H9 (cell line): ENCODE results near the gene PDCD7. TPM values are rescaled to one million over a fixed set of nuclear protein-coding genes. Genes with fewer than 3 reads are reported as not detected.

Source experiments
- DNase-seq: peaks from one replicate; pipeline ENCODE4 v3.0.0-alpha.2; 2017
- H2AFZ ChIP-seq: one replicate; pipeline ENCODE4 v1.6.1; 2013; ENCODE audit warnings: mild to moderate bottlenecking, low read length, control low read depth, moderate library complexity
- H2AK5ac ChIP-seq: 2 replicates; pipeline ENCODE4 v1.6.1; 2013; ENCODE audit warnings: low read length, control low read depth, mixed read lengths; ENCODE audit not compliant: insufficient read length
- H2BK120ac ChIP-seq: one replicate; pipeline ENCODE4 v1.6.1; 2013; ENCODE audit warnings: low read depth, mild to moderate bottlenecking, low read length, control low read depth, inconsistent platforms; ENCODE audit not compliant: poor library complexity, severe bottlenecking
- H2BK12ac ChIP-seq: 2 replicates; pipeline ENCODE4 v1.6.1; 2013; ENCODE audit warnings: low read length, control low read depth, mixed read lengths, low read depth; ENCODE audit not compliant: insufficient read length
- H2BK15ac ChIP-seq: 2 replicates; pipeline ENCODE4 v1.6.1; 2013; ENCODE audit warnings: low read depth, low read length, control low read depth
- H2BK20ac ChIP-seq: one replicate; pipeline ENCODE4 v1.6.1; 2013; ENCODE audit warnings: low read depth, mild to moderate bottlenecking, low read length, control low read depth, inconsistent platforms; ENCODE audit not compliant: poor library complexity, severe bottlenecking
- H2BK5ac ChIP-seq: 2 replicates; pipeline ENCODE4 v1.6.1; 2013; ENCODE audit warnings: low read length, control low read depth, mixed read lengths; ENCODE audit not compliant: insufficient read length
- H3K14ac ChIP-seq: 2 replicates; pipeline ENCODE4 v1.6.1; 2013; ENCODE audit warnings: low read length, control low read depth; ENCODE audit not compliant: insufficient read depth
- H3K18ac ChIP-seq: 2 replicates; pipeline ENCODE4 v1.6.1; 2013; ENCODE audit warnings: low read depth, mild to moderate bottlenecking, mixed read lengths, low read length, control low read depth; ENCODE audit not compliant: insufficient read length
- H3K23ac ChIP-seq: 2 replicates; pipeline ENCODE4 v1.6.1; 2013; ENCODE audit warnings: low read length, control low read depth, mixed read lengths, low read depth; ENCODE audit not compliant: insufficient read length
- H3K23me2 ChIP-seq: 2 replicates; pipeline ENCODE4 v1.6.1; 2013; ENCODE audit warnings: low read depth, mild to moderate bottlenecking, mixed read lengths, low read length, control low read depth; ENCODE audit not compliant: insufficient read length, poor library complexity, severe bottlenecking
- H3K27ac ChIP-seq: 2 replicates; pipeline ENCODE4 v1.5.1; 2013; ENCODE audit warnings: low read length, control low read depth, mixed read lengths, low read depth; ENCODE audit not compliant: insufficient read length
- H3K27me3 ChIP-seq: 2 replicates; pipeline ENCODE4 v1.6.1; 2013; ENCODE audit warnings: low read length, control low read depth, inconsistent platforms; ENCODE audit not compliant: insufficient read depth
- H3K4ac ChIP-seq: 2 replicates; pipeline ENCODE4 v1.6.1; 2013; ENCODE audit warnings: low read depth, mild to moderate bottlenecking, control low read depth, inconsistent platforms, low read length, moderate library complexity
- H3K4me1 ChIP-seq: 2 replicates; pipeline ENCODE4 v1.6.1; 2013; ENCODE audit warnings: low read length, control low read depth, inconsistent platforms; ENCODE audit not compliant: insufficient read depth
- H3K4me2 ChIP-seq: 2 replicates; pipeline ENCODE4 v1.6.1; 2013; ENCODE audit warnings: low read length, control low read depth, mixed read lengths; ENCODE audit not compliant: insufficient read length, insufficient read depth
- H3K56ac ChIP-seq: 2 replicates; pipeline ENCODE4 v1.6.1; 2013; ENCODE audit warnings: low read depth, mild to moderate bottlenecking, mixed read lengths, low read length, control low read depth; ENCODE audit not compliant: insufficient read length
- H3K79me1 ChIP-seq: 2 replicates; pipeline ENCODE4 v1.6.1; 2013; ENCODE audit warnings: low read depth, mild to moderate bottlenecking, moderate library complexity, low read length, control low read depth, inconsistent platforms; ENCODE audit not compliant: insufficient read depth, poor library complexity, severe bottlenecking
- H3K79me2 ChIP-seq: 2 replicates; pipeline ENCODE4 v1.6.1; 2013; ENCODE audit warnings: low read length, control low read depth, inconsistent platforms; ENCODE audit not compliant: insufficient read depth
- H3K9ac ChIP-seq: 2 replicates; pipeline ENCODE4 v1.6.1; 2013; ENCODE audit warnings: low read length, control low read depth, mixed read lengths; ENCODE audit not compliant: insufficient read length; ENCODE audit errors: extremely low read depth
- H3K9me3 ChIP-seq: one replicate; pipeline ENCODE4 v1.6.1; 2013; ENCODE audit warnings: low read depth, low read length, inconsistent platforms; ENCODE audit not compliant: control insufficient read depth
- H3T11ph ChIP-seq: one replicate; pipeline ENCODE4 v1.6.1; 2013; ENCODE audit warnings: mild to moderate bottlenecking, low read length, control low read depth, inconsistent platforms
- H4K20me1 ChIP-seq: one replicate; pipeline ENCODE4 v1.6.1; 2013; ENCODE audit not compliant: control insufficient read depth, insufficient read length, insufficient read depth
- H4K5ac ChIP-seq: 2 replicates; pipeline ENCODE4 v1.6.1; 2013; ENCODE audit warnings: low read depth, mild to moderate bottlenecking, mixed read lengths, low read length, control low read depth; ENCODE audit not compliant: insufficient read length
- H4K8ac ChIP-seq: replicated peaks from 2 replicates; pipeline ENCODE4 v1.6.1; 2013; ENCODE audit warnings: low read length, control low read depth, mixed read lengths, low read depth; ENCODE audit not compliant: insufficient read length
- H4K91ac ChIP-seq: 2 replicates; pipeline ENCODE4 v1.6.1; 2013; ENCODE audit warnings: low read depth, mild to moderate bottlenecking, moderate library complexity, mixed read lengths, low read length, control low read depth; ENCODE audit not compliant: insufficient read length
- H3K27ac Mint-ChIP-seq, 3 experiments: 2 replicates in 2 of 3; 3 replicates in 1 of 3; pipeline ENCODE4 v1.8.0; 2020 to 2021; ENCODE audit warnings: mixed read lengths in 3 of 3, mild to moderate bottlenecking in 1 of 3, moderate library complexity in 1 of 3
- H3K27me3 Mint-ChIP-seq: 2 replicates; pipeline ENCODE4 v1.8.0; 2021; ENCODE audit warnings: low read depth, mild to moderate bottlenecking, moderate library complexity, mixed read lengths
- H3K36me3 Mint-ChIP-seq, 3 experiments: 2 replicates in 2 of 3; 3 replicates in 1 of 3; pipeline ENCODE4 v1.8.0; 2020 to 2021; ENCODE audit warnings: low read depth in 3 of 3, mixed read lengths in 3 of 3; ENCODE audit not compliant: insufficient read depth in 1 of 3
- H3K4me1 Mint-ChIP-seq, 2 experiments: 2 replicates each; pipeline ENCODE4 v1.8.0; 2020; ENCODE audit warnings: mixed read lengths in 2 of 2
- H3K4me3 Mint-ChIP-seq, 2 experiments: 2 replicates in 1 of 2; 3 replicates in 1 of 2; pipeline ENCODE4 v1.8.0; 2020 to 2021; ENCODE audit warnings: mild to moderate bottlenecking in 2 of 2, mixed read lengths in 2 of 2, moderate library complexity in 1 of 2
- H3K9me3 Mint-ChIP-seq, 2 experiments: 2 replicates in 1 of 2; 3 replicates in 1 of 2; pipeline ENCODE4 v1.8.0; 2020; ENCODE audit warnings: mild to moderate bottlenecking in 2 of 2, mixed read lengths in 2 of 2, moderate library complexity in 1 of 2
- CTCF ChIP-seq: fragments of 200-600 bp; sonication (generic); conservative IDR thresholded peaks from 3 replicates; pipeline ENCODE4 v1.8.0; 2021; ENCODE audit warnings: antibody characterized with exemption, mild to moderate bottlenecking
- WGBS: extraction: QIAGEN DNeasy Blood & Tissue Kit; methylation state at CpG from one replicate; pipeline ENCODE4 v1.1.7; 2013; ENCODE audit warnings: missing lambda C conversion rate, low lambda C conversion rate, mixed read lengths; ENCODE audit not compliant: insufficient read length; ENCODE audit errors: extremely low coverage; 5-methylcytosine and 5-hydroxymethylcytosine counted together
- total RNA-seq: library from RNA; stranded (reverse); gene quantifications from 2 replicates; pipeline ENCODE4 v1.2.1, GENCODE V29; 2021

Gene PDCD7
- total RNA-seq, 1 experiment from 2014 or later = 35.2 TPM

GRCh38 chr15:65081270-65081669 is 52.3 kb downstream of the PDCD7 start:
- Histone ChIP-seq H3K23me2 (no peaks in the 10 kb centered on the region), H3K27me3 (no peaks in the 10 kb centered on the region), H3K4me2 (no peak overlapping the region), H3K27ac (no peak overlapping the region), H3K79me1 (no peaks in the 10 kb centered on the region), H3K18ac (no peak overlapping the region), H3T11ph (no peak overlapping the region), H2AK5ac (no peak overlapping the region), H3K23ac (no peak overlapping the region), H3K56ac (no peak overlapping the region), H2BK20ac (no peak overlapping the region), H4K5ac (no peak overlapping the region), H2AFZ (no peak overlapping the region), H2BK5ac (no peak overlapping the region), H2BK15ac (no peak overlapping the region), H4K20me1 (no peaks in the 10 kb centered on the region), H2BK120ac (no peak overlapping the region), H2BK12ac (no peak overlapping the region), H3K4me1 (peaks cover 16% of the 10 kb centered on the region; the same call in 1 of the 2 replicates), H4K8ac (no peak overlapping the region), H3K4ac (no peak overlapping the region), H3K14ac (no peak overlapping the region), H4K91ac (no peak overlapping the region), H3K9me3 (no peaks in the 10 kb centered on the region), H3K79me2 (no peaks in the 10 kb centered on the region), H3K9ac (no peak overlapping the region)
- Mint-ChIP-seq H3K36me3 (peaks cover 0 to 1% (median 0%) of the 10 kb centered on the region in 3 experiments; a peak in 1 of 7 replicates), H3K4me3 (no peak overlapping the region), H3K4me1 (peaks cover 44 to 50% of the 10 kb centered on the region in 2 experiments), H3K27me3 (peaks cover 36% of the 10 kb centered on the region), H3K27ac (no peak overlapping the region; a peak in 1 of 7 replicates), H3K9me3 (no peaks in the 10 kb centered on the region; a peak in 2 of 5 replicates)
- no peak for DNase-seq
- no peak for TF ChIP-seq CTCF
- WGBS = no CpG with 5 or more reads among the region's 6 CpGs
